Stimulated activated memory B cell treated with anti-CD40 and anti-IgM and Interleukin-4, amounts not matched to agents 10 μg/mL and 1 μg/mL and 100 μg/mL, for 72 hours (primary cell): ENCODE measurements around the gene UBE2O.

Source experiments
- ATAC-seq: fragments of 150-1000 bp; cut with Tn5 transposase; 2 replicates; pipeline ENCODE4 v1.10.0; 2021
- H3K27ac Mint-ChIP-seq: one replicate; pipeline ENCODE4 v1.8.0; 2022; ENCODE audit warnings: mild to moderate bottlenecking, mixed read lengths
- H3K27me3 Mint-ChIP-seq: one replicate; pipeline ENCODE4 v1.8.0; 2022; ENCODE audit warnings: mixed read lengths
- H3K36me3 Mint-ChIP-seq: one replicate; pipeline ENCODE4 v1.8.0; 2022; ENCODE audit warnings: mixed read lengths
- H3K4me1 Mint-ChIP-seq: one replicate; pipeline ENCODE4 v1.8.0; 2022; ENCODE audit warnings: mixed read lengths
- H3K4me3 Mint-ChIP-seq: one replicate; pipeline ENCODE4 v1.8.0; 2022; ENCODE audit warnings: mild to moderate bottlenecking, moderate library complexity, mixed read lengths
- H3K9me3 Mint-ChIP-seq: one replicate; pipeline ENCODE4 v1.8.0; 2022; ENCODE audit warnings: mixed read lengths

The UBE2O gene

DNA sequence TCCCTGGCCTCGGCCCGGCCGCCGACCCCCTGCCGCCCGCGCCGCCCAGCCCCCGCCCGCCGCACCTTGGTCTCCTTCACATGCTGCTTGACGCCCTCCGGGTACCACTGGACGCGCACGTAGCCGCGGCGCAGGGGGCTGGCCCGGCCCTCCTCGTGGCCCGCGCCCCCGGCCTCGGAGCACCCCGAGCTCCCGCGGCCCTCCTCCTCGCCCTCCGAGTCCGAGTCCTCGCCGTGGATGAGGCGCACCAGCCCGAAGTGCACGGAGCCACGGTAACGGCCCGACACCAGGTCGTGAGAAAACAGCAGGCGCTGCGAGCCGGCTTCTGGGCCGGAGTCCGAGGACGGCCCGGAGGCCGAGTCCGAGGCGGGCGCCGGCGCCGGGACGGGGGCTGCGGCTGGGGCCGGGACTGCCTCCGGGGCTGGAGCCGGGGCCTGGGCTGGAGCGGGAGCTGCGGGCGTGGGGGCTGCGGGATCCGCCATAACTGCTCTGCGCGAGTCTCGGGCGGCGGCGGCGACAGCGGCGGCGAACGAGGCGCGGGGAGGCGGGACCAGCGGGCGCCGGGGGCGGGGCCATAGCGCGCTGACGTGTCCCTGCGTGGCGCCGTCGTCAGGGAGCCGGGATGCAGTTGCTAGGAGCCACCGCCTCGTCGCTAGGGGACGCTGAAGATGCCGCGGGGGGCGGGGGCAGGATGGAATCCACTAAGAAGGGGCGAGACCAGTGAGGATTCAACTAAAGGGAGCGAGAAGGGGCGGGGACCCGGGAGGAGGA lies at the start of gene UBE2O:
TSS of gene UBE2O (minus strand) at position 493 of the 771 bp plus-strand sequence. CDS start at position 482, 11 bp downstream.
- Mint-ChIP-seq H3K27ac (peak within 1 kb of the TSS; percentile 46), H3K4me3 (peak within 1 kb of the TSS; percentile 84), H3K4me1 (peaks cover 47% of the 10 kb centered on the region), H3K36me3 (no peaks in the 10 kb centered on the region), H3K27me3 (no peaks in the 10 kb centered on the region), H3K9me3 (no peaks in the 10 kb centered on the region)
- ATAC-seq: peak; percentile 98

DNA sequence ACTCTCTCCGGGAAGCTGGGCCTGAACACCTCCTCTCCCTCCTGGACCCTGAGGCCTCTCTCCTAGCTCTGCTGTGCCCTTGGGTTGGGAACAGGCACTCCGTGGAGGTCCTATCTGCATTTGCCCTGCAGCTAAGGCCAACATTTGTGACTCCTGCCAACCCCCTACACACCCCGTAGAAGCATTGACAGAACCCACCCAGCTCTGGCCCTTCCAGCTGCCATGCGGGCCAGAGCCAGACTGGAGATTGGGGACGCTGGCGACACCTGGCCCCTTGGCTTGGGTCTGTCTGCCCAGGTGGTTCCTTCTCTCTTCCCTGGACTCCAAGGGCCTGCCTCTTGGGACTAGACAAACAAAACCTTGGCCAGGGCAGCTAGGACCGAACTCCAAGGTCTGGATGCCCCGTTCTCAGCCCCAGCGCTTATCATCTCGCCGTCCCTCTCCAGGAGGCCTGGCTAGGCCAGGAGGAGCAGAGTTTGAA lies 48.9 kb upstream of the UBE2O start:
- H3K27me3 Mint-ChIP-seq: no peaks in the 10 kb centered on the region
- H3K9me3 Mint-ChIP-seq: no peaks in the 10 kb centered on the region
- peaks cover 67% of the 10 kb centered on the region for H3K4me1 Mint-ChIP-seq
- no peak for ATAC-seq
- H3K36me3 Mint-ChIP-seq: peaks cover 18% of the 10 kb centered on the region
- H3K4me3 Mint-ChIP-seq: peak overlapping the region; percentile 100
- peak overlapping the region; percentile 96 for H3K27ac Mint-ChIP-seq

DNA sequence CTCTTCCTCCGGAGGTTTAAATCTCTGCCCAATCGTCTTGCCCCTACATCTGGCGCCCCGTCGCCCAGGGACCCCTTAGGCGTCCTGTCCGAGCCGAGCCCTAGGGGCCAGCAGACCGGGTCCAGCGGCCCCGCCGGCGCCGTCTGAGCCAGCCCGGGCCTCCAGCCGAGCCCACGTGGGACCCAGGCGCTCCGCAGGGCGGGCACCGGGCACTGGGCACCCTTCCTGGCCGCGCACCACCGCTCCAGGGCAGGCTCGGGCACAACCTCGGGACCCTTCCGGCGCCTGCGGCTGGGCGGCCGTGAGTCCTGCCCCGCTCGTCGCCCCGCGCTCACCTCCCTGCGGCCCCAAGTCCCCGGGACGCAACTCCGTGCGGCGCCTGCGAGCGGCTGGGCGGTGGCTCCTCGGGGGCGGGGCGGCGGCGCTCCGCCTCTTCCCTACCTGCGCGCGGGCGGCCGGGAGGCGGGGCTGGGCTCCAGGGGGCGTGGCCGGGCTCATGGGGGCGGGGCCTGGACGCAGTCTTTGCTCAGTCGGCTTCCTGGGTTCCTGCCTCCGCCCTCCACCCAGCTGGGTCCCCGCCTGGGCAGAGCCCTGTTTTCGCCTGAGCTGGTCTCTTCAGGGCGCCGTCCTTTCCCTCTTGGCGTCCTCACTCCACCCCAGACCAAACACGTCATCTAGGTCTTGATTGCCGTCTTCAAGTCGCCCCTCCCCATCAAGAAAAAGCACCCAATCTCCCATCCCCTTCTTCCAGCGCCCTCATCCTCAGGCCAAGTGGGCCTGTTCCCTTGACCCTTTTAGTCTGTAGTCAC lies 48.3 kb upstream of the UBE2O start, which contains the start of gene RHBDF2:
TSS of gene RHBDF2 (minus strand) at position 406 of the 809 bp plus-strand sequence. CDS start 19,899 bp downstream, outside the sequence.
- Mint-ChIP-seq H3K27me3 (no peaks in the 10 kb centered on the region), H3K9me3 (no peaks in the 10 kb centered on the region), H3K4me1 (peaks cover 68% of the 10 kb centered on the region), H3K36me3 (peaks cover 18% of the 10 kb centered on the region), H3K4me3 (peak within 1 kb of the TSS; percentile 100), H3K27ac (peak within 1 kb of the TSS; percentile 96)
- peak; percentile 92 for ATAC-seq

DNA sequence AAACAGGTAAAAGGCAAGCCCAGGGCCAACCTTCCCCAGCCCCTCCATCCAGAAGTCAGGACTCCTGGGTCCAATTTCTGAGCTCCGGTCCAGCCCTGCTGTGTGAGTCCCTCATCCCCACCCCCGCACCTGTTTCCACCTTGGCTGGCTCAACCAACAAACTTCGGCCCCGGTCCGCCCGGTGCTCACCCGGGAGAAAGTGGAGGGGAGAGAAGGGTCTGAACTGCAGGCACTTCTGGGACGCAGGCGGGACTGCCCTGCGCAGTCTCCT lies 47.7 kb upstream of the UBE2O start:
- Mint-ChIP-seq H3K27ac (peak overlapping the region; percentile 96), H3K4me1 (peaks cover 69% of the 10 kb centered on the region), H3K27me3 (no peaks in the 10 kb centered on the region), H3K4me3 (peak overlapping the region; percentile 100), H3K9me3 (no peaks in the 10 kb centered on the region), H3K36me3 (peaks cover 18% of the 10 kb centered on the region)
- peak; percentile 5 for ATAC-seq

DNA sequence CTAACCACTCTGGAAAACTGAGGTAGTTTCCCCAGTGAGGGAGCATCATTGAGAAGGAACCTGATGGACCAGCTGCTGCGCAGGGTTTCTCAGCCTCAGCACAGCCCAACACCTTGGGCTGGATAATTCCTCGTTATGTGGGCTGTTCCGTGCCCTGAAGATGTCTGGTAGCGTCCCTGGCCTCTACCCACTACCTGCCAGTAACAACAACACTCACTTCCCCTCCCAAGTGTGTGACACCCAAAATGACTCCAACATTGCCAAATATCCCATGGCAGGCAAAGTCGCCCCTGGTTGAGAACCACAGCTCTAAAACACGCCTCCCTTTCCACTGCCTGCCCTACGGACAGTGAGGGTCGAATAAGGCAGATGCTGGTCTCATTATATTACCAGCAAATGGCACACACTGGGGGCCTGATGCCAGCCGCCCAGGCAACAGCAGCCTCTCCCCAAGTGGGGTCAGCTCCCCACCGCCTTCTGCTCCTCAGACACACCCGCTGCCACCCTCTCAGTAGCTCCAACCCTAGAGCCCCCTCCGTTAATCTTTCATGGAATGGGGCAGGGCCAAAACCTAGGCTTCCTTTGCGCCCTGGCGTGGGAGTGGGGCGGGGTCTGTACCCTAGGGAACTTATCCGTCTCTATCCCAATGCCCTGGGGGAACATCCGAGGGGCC lies 47.3 kb upstream of the UBE2O start:
- ATAC-seq: no peak
- Mint-ChIP-seq H3K9me3 (no peaks in the 10 kb centered on the region), H3K4me3 (peak overlapping the region; percentile 100), H3K27me3 (no peaks in the 10 kb centered on the region), H3K36me3 (peaks cover 18% of the 10 kb centered on the region), H3K27ac (peak overlapping the region; percentile 96), H3K4me1 (peaks cover 73% of the 10 kb centered on the region)

DNA sequence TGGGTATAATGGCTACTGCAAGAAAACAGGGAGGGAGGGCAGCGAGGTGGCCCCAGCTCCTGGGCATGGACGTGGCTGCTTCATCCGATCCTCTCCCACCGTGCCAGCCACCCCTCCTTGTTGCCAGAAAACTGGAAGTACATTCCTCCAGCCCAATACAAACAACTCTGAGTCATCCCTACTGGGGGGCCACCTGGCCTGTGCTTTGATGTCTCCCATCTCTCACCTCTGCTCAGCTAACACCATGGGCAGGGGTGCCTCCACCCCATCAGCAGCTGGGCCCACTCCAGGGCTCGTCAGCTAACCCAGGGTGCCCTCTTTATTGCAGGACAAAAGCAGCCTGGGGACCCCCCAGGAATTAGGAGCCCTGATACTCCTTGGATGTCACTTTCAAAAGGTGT lies 46.3 kb upstream of the UBE2O start:
- H3K4me1 Mint-ChIP-seq: peaks cover 80% of the 10 kb centered on the region
- H3K4me3 Mint-ChIP-seq: peak overlapping the region; percentile 100
- peak overlapping the region; percentile 96 for H3K27ac Mint-ChIP-seq
- no peaks in the 10 kb centered on the region for H3K27me3 Mint-ChIP-seq
- no peak for ATAC-seq
- no peaks in the 10 kb centered on the region for H3K9me3 Mint-ChIP-seq
- peaks cover 18% of the 10 kb centered on the region for H3K36me3 Mint-ChIP-seq

DNA sequence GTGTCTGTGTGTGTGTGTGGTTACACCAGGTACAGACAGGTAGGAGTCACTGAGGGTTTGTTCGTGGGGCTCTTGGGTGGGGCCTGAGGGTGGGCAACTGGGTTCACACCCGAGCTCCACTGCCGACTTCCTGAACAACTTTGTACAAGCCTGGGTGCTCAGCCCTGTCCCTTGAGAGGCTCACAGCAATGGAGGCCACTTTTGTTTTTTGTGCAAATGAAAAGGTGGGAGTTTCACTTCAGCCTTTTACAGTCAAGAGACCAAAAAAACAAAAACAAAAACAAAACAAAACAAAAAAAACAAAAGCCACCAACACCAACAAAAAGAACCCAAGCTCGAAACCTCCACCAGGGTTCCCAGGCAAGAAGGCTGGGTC lies 45.9 kb upstream of the UBE2O start:
- H3K9me3 Mint-ChIP-seq: no peaks in the 10 kb centered on the region
- peak overlapping the region; percentile 96 for H3K27ac Mint-ChIP-seq
- H3K27me3 Mint-ChIP-seq: no peaks in the 10 kb centered on the region
- H3K4me3 Mint-ChIP-seq: peak overlapping the region; percentile 100
- H3K36me3 Mint-ChIP-seq: peaks cover 18% of the 10 kb centered on the region
- peaks cover 80% of the 10 kb centered on the region for H3K4me1 Mint-ChIP-seq
- peak; percentile 56 for ATAC-seq

DNA sequence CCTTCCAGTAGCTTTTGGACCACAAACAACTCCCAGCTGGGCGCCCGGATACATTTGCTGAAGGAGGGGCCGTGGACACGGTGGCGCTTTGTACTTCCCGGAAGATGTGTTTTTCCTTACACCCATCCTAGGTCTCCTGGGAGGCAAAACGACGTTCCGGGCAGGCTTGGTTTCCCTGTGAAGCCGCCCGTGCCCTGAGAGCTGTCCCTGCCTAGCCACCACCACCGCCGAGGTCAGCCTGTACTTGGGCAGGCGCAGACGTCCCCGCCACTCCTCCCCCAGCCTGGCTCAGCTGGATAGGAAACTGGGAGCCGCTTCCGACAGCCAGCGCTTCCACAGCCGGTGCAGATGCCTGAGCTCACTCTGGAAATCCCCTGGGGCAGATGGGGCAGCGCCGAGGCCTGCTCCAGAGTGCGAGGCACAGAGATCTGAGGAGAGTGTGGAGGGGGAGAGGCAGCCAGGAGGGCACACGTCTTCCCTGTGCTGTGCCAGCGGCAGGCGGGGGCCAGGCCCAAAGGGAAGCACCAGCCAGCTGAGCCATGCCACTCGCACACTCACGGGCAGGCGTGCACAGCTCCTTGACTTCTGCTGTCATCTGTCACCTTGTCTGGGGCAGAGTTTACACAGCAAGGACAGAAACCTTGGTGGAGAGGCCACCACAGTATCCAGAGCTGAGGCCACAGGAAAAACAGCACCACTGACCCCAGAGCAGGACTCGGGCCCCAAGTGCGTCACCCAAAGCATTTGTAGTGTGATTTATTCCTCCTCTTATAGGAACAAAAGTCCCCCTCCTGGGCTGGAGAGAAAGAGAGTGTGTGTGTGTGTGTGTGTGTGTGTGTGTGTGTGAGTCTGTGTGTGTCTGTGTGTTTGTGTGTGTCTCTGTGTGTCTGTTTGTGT lies 45.3 kb upstream of the UBE2O start:
- H3K27me3 Mint-ChIP-seq: no peaks in the 10 kb centered on the region
- peaks cover 85% of the 10 kb centered on the region for H3K4me1 Mint-ChIP-seq
- peak; percentile 5 for ATAC-seq
- H3K36me3 Mint-ChIP-seq: peaks cover 18% of the 10 kb centered on the region
- peak overlapping the region; percentile 96 for H3K27ac Mint-ChIP-seq
- H3K9me3 Mint-ChIP-seq: no peaks in the 10 kb centered on the region
- peak overlapping the region; percentile 100 for H3K4me3 Mint-ChIP-seq

DNA sequence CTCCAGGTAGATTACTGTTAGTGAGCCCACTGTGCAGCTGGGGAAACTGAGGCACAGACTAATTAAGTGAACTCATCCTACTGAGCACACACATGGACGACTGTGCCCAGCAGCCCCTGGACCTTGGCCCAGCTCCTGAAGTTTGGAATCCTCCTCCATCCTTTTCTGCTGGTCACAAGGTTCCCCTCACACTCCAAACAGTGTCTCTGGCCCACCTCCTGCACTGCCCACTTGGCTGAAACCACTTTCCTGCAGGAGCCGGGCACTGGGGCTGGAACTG lies 44.7 kb upstream of the UBE2O start:
- H3K27ac Mint-ChIP-seq: peak overlapping the region; percentile 96
- no peaks in the 10 kb centered on the region for H3K9me3 Mint-ChIP-seq
- peaks cover 88% of the 10 kb centered on the region for H3K4me1 Mint-ChIP-seq
- no peak for ATAC-seq
- peaks cover 18% of the 10 kb centered on the region for H3K36me3 Mint-ChIP-seq
- no peaks in the 10 kb centered on the region for H3K27me3 Mint-ChIP-seq
- H3K4me3 Mint-ChIP-seq: peak overlapping the region; percentile 100

DNA sequence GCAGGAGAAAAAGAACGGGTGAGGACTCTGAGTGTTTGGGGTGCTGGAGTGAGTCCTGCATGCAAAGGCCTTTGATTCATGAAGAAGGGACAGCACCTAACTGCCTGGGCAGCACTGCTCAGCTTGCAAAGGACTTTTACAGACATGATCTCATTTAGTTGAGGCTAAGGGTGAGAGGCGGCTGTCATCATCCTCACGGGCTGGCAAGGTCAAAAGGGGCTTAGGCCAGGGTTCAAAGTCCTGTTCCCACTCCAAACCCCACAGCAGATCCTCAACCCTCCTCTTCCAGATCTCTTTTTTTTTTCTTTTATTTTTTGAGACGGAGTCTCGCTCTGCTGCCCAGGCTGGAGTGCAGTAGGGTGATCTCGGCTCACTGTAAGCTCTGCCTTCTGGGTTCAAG lies 43.5 kb upstream of the UBE2O start:
- Mint-ChIP-seq H3K36me3 (peaks cover 18% of the 10 kb centered on the region), H3K27me3 (no peaks in the 10 kb centered on the region), H3K4me1 (peaks cover 88% of the 10 kb centered on the region), H3K27ac (peak overlapping the region; percentile 96), H3K4me3 (peak overlapping the region; percentile 100), H3K9me3 (no peaks in the 10 kb centered on the region)
- no peak for ATAC-seq

DNA sequence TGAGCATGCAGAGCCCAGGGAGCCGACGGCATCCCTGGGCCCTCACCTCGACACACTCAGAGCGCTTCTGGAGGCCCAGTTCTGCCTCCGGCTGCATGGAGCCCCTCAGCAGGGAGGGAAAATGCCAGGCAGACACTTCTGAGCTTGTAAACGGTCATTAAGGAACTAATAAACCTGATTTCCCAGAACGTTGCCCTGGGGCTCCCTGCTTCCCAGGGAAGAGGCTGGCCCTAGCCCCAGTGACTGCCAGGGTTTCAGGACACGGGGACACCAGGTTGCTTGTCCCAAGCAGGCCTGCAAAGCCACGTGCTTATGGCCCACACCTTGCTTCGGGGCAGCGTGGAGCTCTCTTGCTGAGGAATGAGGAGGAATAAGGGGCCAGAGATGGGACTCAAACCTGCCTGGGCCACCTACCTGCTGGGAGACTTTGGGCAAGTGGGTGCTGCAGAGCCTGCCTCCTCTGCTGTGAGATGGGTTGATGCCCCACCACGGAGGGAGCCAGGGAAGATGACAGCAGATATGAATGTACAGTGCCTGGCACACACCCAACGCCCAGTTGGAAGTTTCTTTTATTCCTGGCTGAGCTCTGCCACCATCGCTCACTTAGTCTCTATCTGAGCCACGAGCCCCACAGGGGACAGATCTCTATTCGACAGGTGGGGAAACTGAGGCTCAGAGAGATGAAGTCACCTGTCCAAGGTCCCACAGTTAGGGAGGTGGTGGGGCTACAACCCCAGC lies 42.9 kb upstream of the UBE2O start:
- ATAC-seq: no peak
- Mint-ChIP-seq H3K9me3 (no peaks in the 10 kb centered on the region), H3K27ac (peak overlapping the region; percentile 96), H3K36me3 (peaks cover 18% of the 10 kb centered on the region), H3K4me3 (peak overlapping the region; percentile 17), H3K27me3 (no peaks in the 10 kb centered on the region), H3K4me1 (peaks cover 91% of the 10 kb centered on the region)

DNA sequence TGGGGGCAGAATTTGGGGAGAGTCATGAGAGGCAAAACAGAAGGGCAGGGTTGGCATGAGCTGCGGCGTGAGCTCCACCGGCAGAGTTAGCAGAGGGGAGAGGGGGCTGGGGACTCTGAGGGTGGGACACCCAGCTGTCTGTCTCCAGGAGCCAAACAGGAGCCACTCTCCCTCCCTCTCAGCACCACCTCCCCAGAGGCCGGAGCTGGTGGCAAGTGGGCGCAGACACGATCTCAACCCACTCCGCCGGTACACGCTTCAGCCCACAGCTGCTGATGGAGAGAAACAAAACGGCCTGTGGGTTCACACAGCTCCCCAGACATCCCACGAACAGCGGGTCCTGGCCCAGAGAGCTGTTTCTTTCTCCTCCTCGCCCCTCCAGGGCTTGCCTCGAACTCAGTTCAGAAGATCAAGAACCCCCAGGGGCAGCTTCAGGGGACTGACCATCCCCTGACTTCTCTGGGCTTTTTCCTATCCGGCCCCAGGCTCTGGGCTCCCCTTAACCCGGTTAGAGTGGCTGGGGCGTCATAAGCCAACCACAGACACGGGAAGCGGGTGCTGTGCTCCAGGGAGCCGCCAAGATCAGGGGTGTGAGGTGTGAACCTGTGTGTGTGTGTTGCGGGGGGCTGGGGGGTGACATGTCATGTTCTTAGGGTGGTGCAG lies 40.7 kb upstream of the UBE2O start:
- Mint-ChIP-seq H3K9me3 (no peaks in the 10 kb centered on the region), H3K4me1 (peaks cover 98% of the 10 kb centered on the region), H3K36me3 (peaks cover under 1% of the 10 kb centered on the region), H3K27ac (peak overlapping the region; percentile 96), H3K27me3 (no peaks in the 10 kb centered on the region), H3K4me3 (peak overlapping the region; percentile 76)
- ATAC-seq: peak; percentile 1

DNA sequence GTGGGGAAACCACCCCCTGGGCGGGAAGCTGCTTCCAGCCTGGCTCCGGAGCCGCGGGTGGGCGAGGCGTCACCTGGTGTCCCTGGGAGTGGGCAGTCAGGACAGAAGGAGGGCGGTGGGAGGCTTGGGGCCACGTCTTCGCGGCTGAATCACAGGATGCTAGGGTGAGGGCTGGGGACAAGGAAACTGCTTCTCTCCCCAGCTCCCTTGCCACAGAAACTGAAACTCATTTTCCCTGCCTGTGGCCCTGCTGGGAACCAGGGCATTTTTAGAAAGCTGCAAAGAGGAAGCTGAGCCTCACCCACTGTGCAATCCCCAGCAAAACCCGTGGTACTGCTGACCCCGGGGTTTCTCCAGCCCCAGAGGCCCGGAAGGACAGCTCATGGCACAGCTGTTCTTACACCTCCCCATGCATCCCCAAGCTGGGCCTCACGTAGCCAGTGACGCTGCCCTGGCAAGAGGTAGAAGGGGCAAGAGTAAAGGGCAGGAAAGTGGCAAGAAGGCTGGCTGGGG lies 40.1 kb upstream of the UBE2O start:
- H3K27ac Mint-ChIP-seq: peak overlapping the region; percentile 96
- peaks cover under 1% of the 10 kb centered on the region for H3K36me3 Mint-ChIP-seq
- peak overlapping the region; percentile 76 for H3K4me3 Mint-ChIP-seq
- peak; percentile 74 for ATAC-seq
- peaks cover 92% of the 10 kb centered on the region for H3K4me1 Mint-ChIP-seq
- no peaks in the 10 kb centered on the region for H3K27me3 Mint-ChIP-seq
- H3K9me3 Mint-ChIP-seq: no peaks in the 10 kb centered on the region
